Neural crest cell (in vitro differentiated cells): ENCODE measurements around the gene VSIG10L2. TPM values are rescaled to one million over a fixed set of nuclear protein-coding genes. Genes with fewer than 3 reads are reported as not detected.

Experiments
- DNase-seq: peaks from one replicate; pipeline ENCODE4 v3.0.0; 2021; ENCODE audit warnings: low read depth, mixed read lengths, low spot score
- H3K27ac Mint-ChIP-seq: one replicate; pipeline ENCODE4 v1.8.0; 2021; ENCODE audit warnings: mild to moderate bottlenecking, mixed read lengths; ENCODE audit not compliant: unreplicated experiment
- H3K27me3 Mint-ChIP-seq: 2 replicates; pipeline ENCODE4 v1.8.0; 2021; ENCODE audit warnings: low read depth, mild to moderate bottlenecking, mixed read lengths
- H3K36me3 Mint-ChIP-seq: 2 replicates; pipeline ENCODE4 v1.8.0; 2021; ENCODE audit warnings: low read depth, mild to moderate bottlenecking, mixed read lengths
- H3K4me1 Mint-ChIP-seq: 2 replicates; pipeline ENCODE4 v1.8.0; 2021; ENCODE audit warnings: mixed read lengths
- H3K4me3 Mint-ChIP-seq: one replicate; pipeline ENCODE4 v1.8.0; 2021; ENCODE audit warnings: mild to moderate bottlenecking, mixed read lengths
- H3K9me3 Mint-ChIP-seq: 2 replicates; pipeline ENCODE4 v1.8.0; 2021; ENCODE audit warnings: mixed read lengths
- total RNA-seq: library from RNA; stranded (reverse); gene quantifications from 2 replicates; pipeline ENCODE4 v1.2.1, GENCODE V29; 2021
- TF ChIP-seq, protein P1 (sequence below): fragments of 200-600 bp; sonication (generic); conservative IDR thresholded peaks from 2 replicates; pipeline ENCODE4 v1.5.0; 2021; ENCODE audit warnings: antibody characterized with exemption, mild to moderate bottlenecking

VSIG10L2 gene
- total RNA-seq, 1 donor from 2014 or later: not detected

DNA sequence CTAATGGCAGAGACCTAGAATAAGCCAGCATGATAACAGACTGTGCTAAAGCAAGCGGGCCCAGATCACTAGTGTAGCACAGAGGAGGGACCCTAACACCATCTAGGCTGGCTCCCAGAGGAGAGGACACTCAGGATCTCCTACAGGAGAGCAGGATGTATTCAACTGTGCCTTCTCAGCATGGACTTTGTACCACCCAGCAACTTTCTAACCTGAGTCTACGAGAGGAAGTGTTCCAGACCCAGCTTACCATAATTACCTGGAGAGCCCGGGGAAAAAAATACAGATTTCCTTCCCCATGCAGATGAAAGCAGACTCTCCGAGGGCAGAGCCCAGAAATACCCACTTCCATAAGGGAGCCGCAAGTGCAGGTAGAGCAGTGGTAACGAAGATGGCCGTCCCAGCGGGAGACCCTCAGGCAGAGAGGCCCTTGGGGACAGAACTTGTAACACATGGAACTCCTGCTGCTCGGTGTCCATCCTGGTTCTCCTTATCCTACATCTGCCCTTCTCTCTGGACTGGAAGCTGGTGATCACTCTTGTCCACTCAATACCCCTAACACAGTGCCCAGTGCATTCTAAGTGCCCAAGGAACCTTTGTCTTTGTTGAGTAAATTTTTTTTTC is 21.3 kb upstream of the VSIG10L2 start:
- Mint-ChIP-seq H3K9me3 (no peaks in the 10 kb centered on the region), H3K4me1 (no peaks in the 10 kb centered on the region), H3K27ac (no peak overlapping the region), H3K4me3 (no peak overlapping the region), H3K27me3 (peaks cover 24% of the 10 kb centered on the region), H3K36me3 (no peaks in the 10 kb centered on the region)
- TF ChIP-seq, protein P1, sequence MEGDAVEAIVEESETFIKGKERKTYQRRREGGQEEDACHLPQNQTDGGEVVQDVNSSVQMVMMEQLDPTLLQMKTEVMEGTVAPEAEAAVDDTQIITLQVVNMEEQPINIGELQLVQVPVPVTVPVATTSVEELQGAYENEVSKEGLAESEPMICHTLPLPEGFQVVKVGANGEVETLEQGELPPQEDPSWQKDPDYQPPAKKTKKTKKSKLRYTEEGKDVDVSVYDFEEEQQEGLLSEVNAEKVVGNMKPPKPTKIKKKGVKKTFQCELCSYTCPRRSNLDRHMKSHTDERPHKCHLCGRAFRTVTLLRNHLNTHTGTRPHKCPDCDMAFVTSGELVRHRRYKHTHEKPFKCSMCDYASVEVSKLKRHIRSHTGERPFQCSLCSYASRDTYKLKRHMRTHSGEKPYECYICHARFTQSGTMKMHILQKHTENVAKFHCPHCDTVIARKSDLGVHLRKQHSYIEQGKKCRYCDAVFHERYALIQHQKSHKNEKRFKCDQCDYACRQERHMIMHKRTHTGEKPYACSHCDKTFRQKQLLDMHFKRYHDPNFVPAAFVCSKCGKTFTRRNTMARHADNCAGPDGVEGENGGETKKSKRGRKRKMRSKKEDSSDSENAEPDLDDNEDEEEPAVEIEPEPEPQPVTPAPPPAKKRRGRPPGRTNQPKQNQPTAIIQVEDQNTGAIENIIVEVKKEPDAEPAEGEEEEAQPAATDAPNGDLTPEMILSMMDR: no peak
- no peak for DNase-seq

DNA sequence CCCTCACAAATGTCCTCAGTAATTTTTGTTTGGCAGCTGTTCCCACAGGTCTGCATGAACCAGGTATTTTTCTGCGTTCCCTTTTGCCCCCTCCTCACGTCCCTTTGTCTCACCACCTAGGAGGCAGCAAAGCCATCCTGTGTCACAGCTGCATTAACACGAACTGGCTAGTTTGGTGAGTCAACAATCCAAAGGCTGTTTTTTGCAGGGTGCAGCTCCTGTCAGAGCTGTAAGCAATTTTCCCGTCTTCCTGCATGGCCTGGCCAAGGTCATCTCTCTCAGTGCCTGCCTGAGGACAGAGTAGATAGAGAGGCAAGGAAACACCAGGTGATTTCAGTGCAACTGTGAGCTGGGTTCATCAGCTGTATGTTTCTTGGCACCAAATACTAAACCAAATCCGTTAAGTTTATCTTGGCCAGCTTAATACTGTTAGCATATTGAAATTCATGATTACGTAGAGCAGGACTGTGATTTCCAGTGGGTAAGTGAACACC is 20.6 kb upstream of the VSIG10L2 start:
- TF ChIP-seq, protein P1: no peak
- Mint-ChIP-seq H3K27ac (no peak overlapping the region), H3K36me3 (no peaks in the 10 kb centered on the region), H3K4me1 (no peaks in the 10 kb centered on the region), H3K9me3 (no peaks in the 10 kb centered on the region), H3K27me3 (peaks cover 23% of the 10 kb centered on the region), H3K4me3 (no peak overlapping the region)
- DNase-seq: no peak

DNA sequence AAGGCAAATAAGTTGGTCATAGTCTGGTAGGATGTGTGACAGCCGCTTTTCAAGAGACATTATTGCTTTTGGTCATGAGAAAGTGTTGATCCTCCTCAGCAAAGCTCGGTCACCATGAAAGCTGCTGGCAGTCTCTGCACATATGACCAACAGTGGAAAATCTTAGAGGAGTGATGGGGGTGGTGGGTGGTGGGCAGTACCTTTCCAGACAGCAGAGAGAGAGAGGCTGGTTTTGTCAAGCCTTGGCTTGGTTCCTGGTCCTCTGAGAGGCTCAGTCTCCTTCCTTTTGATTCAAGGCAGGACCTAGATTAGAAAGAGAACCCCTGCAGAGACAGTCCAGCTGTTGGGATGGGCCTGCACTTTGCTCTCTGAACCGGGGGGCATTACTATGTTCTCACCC is 20.0 kb upstream of the VSIG10L2 start:
- Mint-ChIP-seq H3K27ac (no peak overlapping the region), H3K4me3 (no peak overlapping the region), H3K36me3 (no peaks in the 10 kb centered on the region), H3K9me3 (no peaks in the 10 kb centered on the region), H3K27me3 (peaks cover 23% of the 10 kb centered on the region), H3K4me1 (no peaks in the 10 kb centered on the region)
- no peak for DNase-seq
- TF ChIP-seq, protein P1: no peak

DNA sequence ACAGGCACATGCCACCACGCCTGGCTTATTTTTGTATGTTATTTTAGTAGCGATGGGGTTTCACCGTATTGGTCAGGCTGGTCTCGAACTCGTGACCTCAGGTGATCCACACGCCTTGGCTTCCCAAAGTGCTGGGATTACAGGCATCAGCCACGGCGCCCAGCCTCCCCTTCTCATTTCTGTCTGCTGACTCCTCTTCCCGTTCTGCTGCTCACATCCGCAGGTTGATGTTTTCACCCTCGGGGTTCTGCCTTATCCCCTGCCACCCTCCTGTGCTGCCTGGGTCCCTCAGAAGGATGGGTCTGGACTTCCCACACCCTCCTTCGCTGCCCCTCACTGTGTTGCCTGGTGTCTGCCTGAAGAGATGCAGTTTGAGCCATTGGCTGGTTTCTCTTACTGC is 19.2 kb upstream of the VSIG10L2 start:
- no peak for DNase-seq
- Mint-ChIP-seq H3K27me3 (peaks cover 22% of the 10 kb centered on the region), H3K36me3 (no peaks in the 10 kb centered on the region), H3K9me3 (no peaks in the 10 kb centered on the region), H3K27ac (no peak overlapping the region), H3K4me3 (no peak overlapping the region), H3K4me1 (no peaks in the 10 kb centered on the region)
- TF ChIP-seq, protein P1: no peak

DNA sequence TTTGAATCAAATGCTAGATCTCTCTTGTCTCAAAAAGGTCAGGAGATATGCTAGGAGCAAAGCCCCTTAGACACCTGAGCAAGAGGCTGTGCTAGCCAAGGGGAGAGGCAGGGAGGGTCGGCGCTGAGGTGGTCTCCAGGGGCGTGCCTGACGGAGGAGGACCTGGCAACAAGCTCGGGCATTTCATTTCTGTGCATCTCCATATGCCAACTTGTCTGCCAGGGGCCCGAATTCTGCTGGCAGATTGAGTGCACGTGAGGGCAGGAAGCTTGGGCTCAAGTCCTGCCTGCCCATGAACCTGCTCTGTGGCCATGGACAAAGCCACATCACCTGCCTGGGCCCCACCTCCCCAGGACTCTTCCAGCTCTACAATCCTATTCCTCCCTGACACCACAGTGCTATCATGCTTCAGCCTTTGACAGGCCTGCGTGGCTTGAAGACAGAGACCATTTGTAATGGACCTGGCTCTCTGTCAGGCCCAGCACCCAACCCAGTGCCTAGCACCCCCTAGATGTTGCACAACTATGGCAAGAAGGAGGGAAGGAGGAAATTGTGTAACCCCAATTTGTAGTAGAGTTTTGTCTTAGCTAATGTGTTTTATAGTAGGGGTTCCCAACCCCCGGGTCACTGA is 16.3 kb upstream of the VSIG10L2 start:
- H3K27ac Mint-ChIP-seq: no peak overlapping the region
- DNase-seq: no peak
- no peak overlapping the region for H3K4me3 Mint-ChIP-seq
- H3K27me3 Mint-ChIP-seq: peaks cover 25% of the 10 kb centered on the region
- H3K9me3 Mint-ChIP-seq: no peaks in the 10 kb centered on the region
- TF ChIP-seq, protein P1: no peak
- no peaks in the 10 kb centered on the region for H3K36me3 Mint-ChIP-seq
- H3K4me1 Mint-ChIP-seq: no peaks in the 10 kb centered on the region
